GM23338 (cell line): ENCODE measurements around the gene NHLH1. TPM values are rescaled to one million over a fixed set of nuclear protein-coding genes. Genes with fewer than 3 reads are reported as not detected.

Experiments
- ATAC-seq: fragments of 200-7000 bp; cut with Tn5 transposase; 3 replicates; pipeline ENCODE4 v1.9.1; 2020
- DNase-seq: peaks from one replicate; pipeline ENCODE4 v3.0.0-alpha.2; 2015; ENCODE audit warnings: low spot score
- H2AFZ ChIP-seq: fragments of 200-600 bp; sonication (generic); 2 replicates; pipeline ENCODE4 v1.8.0; 2016; ENCODE audit warnings: antibody characterized with exemption, mild to moderate bottlenecking, moderate library complexity
- H3F3A ChIP-seq: fragments of 200-600 bp; sonication (generic); replicated peaks from 2 replicates; pipeline ENCODE4 v1.8.0; 2017; ENCODE audit warnings: antibody characterized with exemption, mixed run types, low read depth
- H3K27ac ChIP-seq: fragments of 200-600 bp; sonication (generic); 2 replicates; pipeline ENCODE4 v1.6.1; 2016; ENCODE audit warnings: low read depth
- H3K27me3 ChIP-seq: fragments of 200-600 bp; sonication (generic); 2 replicates; pipeline ENCODE4 v1.8.0; 2016; ENCODE audit warnings: mild to moderate bottlenecking, mixed run types, moderate library complexity; ENCODE audit not compliant: insufficient read depth
- H3K36me3 ChIP-seq: fragments of 200-600 bp; sonication (generic); 2 replicates; pipeline ENCODE4 v1.8.0; 2016; ENCODE audit warnings: mild to moderate bottlenecking; ENCODE audit not compliant: insufficient read depth
- H3K4me1 ChIP-seq: fragments of 200-600 bp; sonication (generic); 2 replicates; pipeline ENCODE4 v1.8.0; 2016; ENCODE audit warnings: mild to moderate bottlenecking, moderate library complexity; ENCODE audit not compliant: insufficient read depth
- H3K4me2 ChIP-seq: fragments of 200-600 bp; sonication (generic); 2 replicates; pipeline ENCODE4 v1.7.1; 2017; ENCODE audit warnings: mixed run types
- H3K4me3 ChIP-seq: fragments of 200-600 bp; sonication (generic); 2 replicates; pipeline ENCODE4 v1.6.1; 2016; ENCODE audit warnings: mixed run types
- H3K79me2 ChIP-seq: fragments of 200-600 bp; sonication (generic); replicated peaks from 2 replicates; pipeline ENCODE4 v1.8.0; 2017; ENCODE audit warnings: mild to moderate bottlenecking; ENCODE audit not compliant: insufficient read depth
- H3K9me2 ChIP-seq: fragments of 200-600 bp; sonication (generic); 2 replicates; pipeline ENCODE4 v1.8.0; 2017; ENCODE audit not compliant: insufficient read depth
- H4K20me1 ChIP-seq: fragments of 200-600 bp; sonication (generic); replicated peaks from 2 replicates; pipeline ENCODE4 v1.8.0; 2017; ENCODE audit warnings: mild to moderate bottlenecking; ENCODE audit not compliant: insufficient read depth
- H3K27ac Mint-ChIP-seq: 2 replicates; pipeline ENCODE4 v1.8.0; 2020; ENCODE audit warnings: inconsistent platforms, mild to moderate bottlenecking, moderate library complexity, mixed read lengths
- H3K27me3 Mint-ChIP-seq: 3 replicates; pipeline ENCODE4 v1.8.0; 2022; ENCODE audit warnings: low read depth, mild to moderate bottlenecking, moderate library complexity, mixed read lengths, inconsistent platforms; ENCODE audit not compliant: insufficient read depth, poor library complexity
- H3K36me3 Mint-ChIP-seq: 3 replicates; pipeline ENCODE4 v1.8.0; 2021; ENCODE audit warnings: low read depth, mild to moderate bottlenecking, inconsistent platforms, moderate library complexity, mixed read lengths
- H3K4me1 Mint-ChIP-seq: 3 replicates; pipeline ENCODE4 v1.8.0; 2020; ENCODE audit warnings: mild to moderate bottlenecking, inconsistent platforms, mixed read lengths
- H3K4me3 Mint-ChIP-seq: 3 replicates; pipeline ENCODE4 v1.8.0; 2021; ENCODE audit warnings: moderate library complexity, mild to moderate bottlenecking, inconsistent platforms, mixed read lengths
- H3K9me3 Mint-ChIP-seq: 3 replicates; pipeline ENCODE4 v1.8.0; 2020; ENCODE audit warnings: moderate library complexity, mild to moderate bottlenecking, inconsistent platforms, mixed read lengths
- CREB1 ChIP-seq: fragments of 250-450 bp; sonication (Bioruptor Pico); IDR thresholded peaks from 2 replicates; pipeline ENCODE4 v1.5.0; 2020; ENCODE audit warnings: low read depth, mild to moderate bottlenecking, moderate library complexity
- CTCF ChIP-seq, 2 experiments: fragments of 200-600 bp in 1 of 2; sonication (generic) in 1 of 2; conservative IDR thresholded peaks; 2 replicates each; pipeline versions ENCODE4 v1.5.1 to v1.6.1; 2016 to 2017; ENCODE audit warnings: antibody characterized with exemption in 2 of 2, low read depth in 2 of 2, mild to moderate bottlenecking in 2 of 2, moderate library complexity in 1 of 2
- ETS1 ChIP-seq: IDR thresholded peaks from 2 replicates; pipeline ENCODE4 v1.6.1; 2016; ENCODE audit warnings: antibody characterized with exemption
- EZH2 ChIP-seq: fragments of 200-600 bp; sonication (generic); IDR thresholded peaks from one replicate; pipeline ENCODE4 v1.8.0; 2017; ENCODE audit warnings: antibody characterized with exemption, mild to moderate bottlenecking, low read depth; ENCODE audit not compliant: unreplicated experiment
- EZH2phosphoT487 ChIP-seq: fragments of 200-600 bp; sonication (generic); IDR thresholded peaks from one replicate; pipeline ENCODE4 v1.8.1; 2018; ENCODE audit warnings: antibody characterized with exemption; ENCODE audit not compliant: unreplicated experiment
- JUNB ChIP-seq: IDR thresholded peaks from one replicate; pipeline ENCODE4 v1.6.1; 2016; ENCODE audit warnings: antibody characterized with exemption; ENCODE audit not compliant: unreplicated experiment
- NANOG ChIP-seq: IDR thresholded peaks from 2 replicates; pipeline ENCODE4 v1.6.1; 2016; ENCODE audit warnings: antibody characterized with exemption, borderline replicate concordance
- POLR2AphosphoS5 ChIP-seq: IDR thresholded peaks from 2 replicates; pipeline ENCODE4 v1.6.1; 2016; ENCODE audit warnings: antibody characterized with exemption, low read depth
- REST ChIP-seq: IDR thresholded peaks from one replicate; pipeline ENCODE4 v1.6.1; 2018; ENCODE audit warnings: antibody characterized with exemption; ENCODE audit not compliant: unreplicated experiment
- STAT1 ChIP-seq: IDR thresholded peaks from one replicate; pipeline ENCODE4 v1.6.1; 2016; ENCODE audit warnings: antibody characterized with exemption; ENCODE audit not compliant: unreplicated experiment
- ZNF114 ChIP-seq: fragments of 250-450 bp; sonication (Bioruptor Pico); IDR thresholded peaks from 2 replicates; pipeline ENCODE4 v1.5.0; 2020; ENCODE audit warnings: mild to moderate bottlenecking, moderate library complexity
- ZNF331 ChIP-seq: fragments of 250-450 bp; sonication (Bioruptor Pico); IDR thresholded peaks from 2 replicates; pipeline ENCODE4 v1.5.0; 2020; ENCODE audit warnings: low read depth, mild to moderate bottlenecking, moderate library complexity
- ZNF462 ChIP-seq: fragments of 250-450 bp; sonication (Bioruptor Pico); IDR thresholded peaks from 2 replicates; pipeline ENCODE4 v1.5.0; 2020; ENCODE audit warnings: mild to moderate bottlenecking, moderate library complexity
- polyA plus RNA-seq: library from polyadenylated mRNA; unstranded; fragments of >200 nt; fragmentation: Nextera tagmentation; extraction: Ambion mirVana; gene quantifications from 2 replicates; pipeline ENCODE4 v1.2.1, GENCODE V29; 2016
- total RNA-seq: library from RNA; depleted of rRNA; stranded (reverse); fragments of >200 nt; shearing (Covaris generic); gene quantifications from 2 replicates; pipeline ENCODE4 v1.2.3, GENCODE V29; 2014

The NHLH1 gene
- total and polyA plus RNA-seq, 2 experiments from 2014 or later: 0.69 to 0.89 TPM

- peaks cover 73% of the 10 kb centered on the region for H3K36me3 Mint-ChIP-seq
- H3K27ac Mint-ChIP-seq: no peak overlapping the region
These were observed 15.2 kb upstream of the NHLH1 start for GRCh38 chr1:160351629-160352028.

More at GRCh38 chr1:160351629-160352028, 15.2 kb upstream of the NHLH1 start:
- Histone ChIP-seq H3K79me2 (no peaks in the 10 kb centered on the region), H3F3A (0 out of 2 replicates have a peak, but pooled peaks cover 3% of the 10 kb centered on the region), H3K4me1 (no peaks in the 10 kb centered on the region), H3K27ac (no peak overlapping the region), H3K36me3 (peaks cover 38% of the 10 kb centered on the region), H3K4me2 (no peak overlapping the region), H4K20me1 (no peaks in the 10 kb centered on the region; the same call in 1 of the 2 replicates), H3K27me3 (no peaks in the 10 kb centered on the region), H2AFZ (no peak overlapping the region), H3K9me2 (no peaks in the 10 kb centered on the region), H3K4me3 (no peak overlapping the region)
- ATAC-seq (no peak), DNase-seq (no peak)
- Mint-ChIP-seq H3K4me1 (no peaks in the 10 kb centered on the region), H3K4me3 (no peak overlapping the region), H3K27me3 (peaks cover 2% of the 10 kb centered on the region), H3K9me3 (no peaks in the 10 kb centered on the region)
- TF ChIP-seq EZH2: no peak
- no peak for TF ChIP-seq ZNF462
- TF ChIP-seq STAT1: no peak
- no peak for TF ChIP-seq POLR2AphosphoS5
- no peak for TF ChIP-seq REST
- TF ChIP-seq JUNB: no peak
- TF ChIP-seq NANOG: no peak
- TF ChIP-seq ETS1: no peak
- no peak for TF ChIP-seq CREB1 (CRISPR knock-in tag)
- no peak for TF ChIP-seq EZH2phosphoT487
- no peak for TF ChIP-seq ZNF114 (CRISPR knock-in tag)
- no peak for TF ChIP-seq CTCF (conservative IDR thresholded peaks at IDR 0.05; ENCODE audit: low read depth in 2 of 2)
- TF ChIP-seq ZNF331 (CRISPR knock-in tag): no peak
